Activated CD8-positive, alpha-beta T cell treated with anti-CD3 and anti-CD28 coated beads for 36 hours (primary cell): ENCODE measurements around the gene CACNA2D3. TPM values are rescaled to one million over a fixed set of nuclear protein-coding genes. Genes with fewer than 3 reads are reported as not detected.

Source experiments
- ATAC-seq: fragments of 200-7000 bp; cut with Tn5 transposase; one replicate; pipeline ENCODE4 v1.10.0; 2021; ENCODE audit warnings: mild to moderate bottlenecking, moderate library complexity
- CTCF ChIA-PET: fragments of 350-600 bp; sonication (Branson Sonifier 250); formaldehyde crosslinking; loops from one replicate; lab custom pipeline; 2021; ENCODE audit warnings: antibody characterized with exemption; lab: Charles Lee
- POLR2A ChIA-PET: fragments of 350-600 bp; sonication (Branson Sonifier 250); formaldehyde crosslinking; loops from one replicate; lab custom pipeline; 2021; ENCODE audit warnings: antibody characterized with exemption; lab: Charles Lee
- DNase-seq: peaks from one replicate; pipeline ENCODE4 v3.0.0-alpha.2; 2020
- H3K27ac Mint-ChIP-seq: one replicate; pipeline ENCODE4 v1.8.0; 2021; ENCODE audit warnings: mild to moderate bottlenecking, mixed read lengths
- H3K27me3 Mint-ChIP-seq: one replicate; pipeline ENCODE4 v1.8.0; 2021; ENCODE audit warnings: mixed read lengths
- H3K36me3 Mint-ChIP-seq: one replicate; pipeline ENCODE4 v1.8.0; 2021; ENCODE audit warnings: low read depth, mixed read lengths
- H3K4me1 Mint-ChIP-seq: one replicate; pipeline ENCODE4 v1.8.0; 2021; ENCODE audit warnings: low read depth, mixed read lengths
- H3K4me3 Mint-ChIP-seq: one replicate; pipeline ENCODE4 v1.8.0; 2021; ENCODE audit warnings: mild to moderate bottlenecking, moderate library complexity, mixed read lengths
- H3K9me3 Mint-ChIP-seq: one replicate; pipeline ENCODE4 v1.8.0; 2021; ENCODE audit warnings: mixed read lengths
- intact Hi-C: fragments of 100-400 bp; cut with micrococcal nuclease; formaldehyde crosslinking; loops from one replicate; pipeline ENCODE4 v1.10.0; 2022
- total RNA-seq, 2 experiments: library from RNA; stranded (reverse); gene quantifications; one replicate each; pipeline ENCODE4 v1.2.3, GENCODE V29; 2021
- TF ChIP-seq, protein P1 (sequence below): fragments of 200-600 bp; IDR thresholded peaks from one replicate; pipeline ENCODE4 v1.8.0; 2022; ENCODE audit warnings: antibody characterized with exemption, mild to moderate bottlenecking

CACNA2D3 gene
- total RNA-seq, 2 experiments from 2014 or later = not detected

DNA sequence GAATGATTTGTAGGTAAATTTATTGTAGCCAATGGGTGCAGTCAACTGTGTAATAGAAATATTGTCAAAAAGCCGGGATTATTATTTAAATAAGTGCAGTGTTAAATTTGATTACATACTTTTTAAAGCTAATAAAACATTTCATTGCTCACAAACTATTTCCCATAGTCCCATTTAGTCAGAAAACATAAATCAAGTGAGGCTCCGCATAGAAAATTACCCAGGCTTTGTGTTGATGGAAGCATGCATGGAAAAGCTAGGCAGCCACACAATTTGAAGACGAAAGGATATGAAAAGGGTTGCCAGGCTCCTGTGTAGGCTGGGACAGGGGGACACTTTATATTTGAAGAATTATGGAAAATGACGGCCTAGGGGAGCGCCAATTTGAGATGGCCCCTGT is 723.2 kb downstream of the CACNA2D3 start:
- ChIA-PET CTCF (no interaction called here), POLR2A (no interaction called here)
- no peak for ATAC-seq
- Mint-ChIP-seq H3K36me3 (no peaks in the 10 kb centered on the region), H3K4me3 (no peak overlapping the region), H3K9me3 (no peaks in the 10 kb centered on the region), H3K4me1 (no peaks in the 10 kb centered on the region), H3K27me3 (peaks cover 2% of the 10 kb centered on the region), H3K27ac (no peak overlapping the region)
- TF ChIP-seq, protein P1, sequence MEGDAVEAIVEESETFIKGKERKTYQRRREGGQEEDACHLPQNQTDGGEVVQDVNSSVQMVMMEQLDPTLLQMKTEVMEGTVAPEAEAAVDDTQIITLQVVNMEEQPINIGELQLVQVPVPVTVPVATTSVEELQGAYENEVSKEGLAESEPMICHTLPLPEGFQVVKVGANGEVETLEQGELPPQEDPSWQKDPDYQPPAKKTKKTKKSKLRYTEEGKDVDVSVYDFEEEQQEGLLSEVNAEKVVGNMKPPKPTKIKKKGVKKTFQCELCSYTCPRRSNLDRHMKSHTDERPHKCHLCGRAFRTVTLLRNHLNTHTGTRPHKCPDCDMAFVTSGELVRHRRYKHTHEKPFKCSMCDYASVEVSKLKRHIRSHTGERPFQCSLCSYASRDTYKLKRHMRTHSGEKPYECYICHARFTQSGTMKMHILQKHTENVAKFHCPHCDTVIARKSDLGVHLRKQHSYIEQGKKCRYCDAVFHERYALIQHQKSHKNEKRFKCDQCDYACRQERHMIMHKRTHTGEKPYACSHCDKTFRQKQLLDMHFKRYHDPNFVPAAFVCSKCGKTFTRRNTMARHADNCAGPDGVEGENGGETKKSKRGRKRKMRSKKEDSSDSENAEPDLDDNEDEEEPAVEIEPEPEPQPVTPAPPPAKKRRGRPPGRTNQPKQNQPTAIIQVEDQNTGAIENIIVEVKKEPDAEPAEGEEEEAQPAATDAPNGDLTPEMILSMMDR = no peak
- intact Hi-C loops = no loop called here
- no peak for DNase-seq

DNA sequence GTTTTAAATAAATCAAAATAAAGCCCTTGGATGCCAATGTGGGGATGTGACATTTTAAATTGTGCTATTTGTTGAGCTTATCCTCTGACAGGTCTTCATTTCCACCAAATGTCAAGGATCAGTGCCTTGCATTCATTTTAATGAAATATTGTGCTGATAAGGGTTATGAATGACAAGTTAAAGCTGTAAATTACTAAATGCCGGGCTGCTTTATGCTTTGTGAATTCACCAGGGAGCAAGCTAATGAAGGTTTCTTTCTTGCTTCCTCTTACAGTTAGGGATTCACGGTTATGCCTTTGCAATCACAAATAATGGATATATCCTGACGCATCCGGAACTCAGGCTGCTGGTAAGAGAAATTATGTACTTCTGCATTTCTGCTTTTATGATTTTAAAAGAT is 723.8 kb downstream of the CACNA2D3 start:
- TF ChIP-seq, protein P1 = no peak
- DNase-seq = no peak
- no peaks in the 10 kb centered on the region for H3K9me3 Mint-ChIP-seq
- ATAC-seq = no peak
- H3K4me1 Mint-ChIP-seq = no peaks in the 10 kb centered on the region
- peaks cover 2% of the 10 kb centered on the region for H3K27me3 Mint-ChIP-seq
- CTCF ChIA-PET = no interaction called here
- POLR2A ChIA-PET = no interaction called here
- no peak overlapping the region for H3K4me3 Mint-ChIP-seq
- intact Hi-C loops = no loop called here
- H3K36me3 Mint-ChIP-seq = no peaks in the 10 kb centered on the region
- H3K27ac Mint-ChIP-seq = no peak overlapping the region

DNA sequence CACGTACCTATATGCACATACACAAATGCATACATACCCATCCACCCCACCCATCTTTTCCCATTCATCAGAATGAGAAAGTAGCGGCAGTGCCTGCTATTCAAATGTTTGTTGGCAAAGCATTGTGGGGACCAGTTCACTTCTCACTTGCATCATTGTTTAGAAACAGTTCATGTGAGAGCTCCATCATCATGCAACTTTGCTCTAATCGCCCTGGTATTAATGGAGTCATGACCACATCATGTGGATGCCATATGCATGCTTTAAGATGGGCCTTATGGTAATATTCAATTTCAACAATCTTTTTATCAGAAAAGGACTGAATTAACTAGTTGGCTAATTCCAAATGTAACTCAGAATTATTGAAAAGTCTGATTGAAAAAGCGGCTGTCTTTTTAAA is 725.0 kb downstream of the CACNA2D3 start:
- no peak overlapping the region for H3K4me3 Mint-ChIP-seq
- no peaks in the 10 kb centered on the region for H3K4me1 Mint-ChIP-seq

DNA sequence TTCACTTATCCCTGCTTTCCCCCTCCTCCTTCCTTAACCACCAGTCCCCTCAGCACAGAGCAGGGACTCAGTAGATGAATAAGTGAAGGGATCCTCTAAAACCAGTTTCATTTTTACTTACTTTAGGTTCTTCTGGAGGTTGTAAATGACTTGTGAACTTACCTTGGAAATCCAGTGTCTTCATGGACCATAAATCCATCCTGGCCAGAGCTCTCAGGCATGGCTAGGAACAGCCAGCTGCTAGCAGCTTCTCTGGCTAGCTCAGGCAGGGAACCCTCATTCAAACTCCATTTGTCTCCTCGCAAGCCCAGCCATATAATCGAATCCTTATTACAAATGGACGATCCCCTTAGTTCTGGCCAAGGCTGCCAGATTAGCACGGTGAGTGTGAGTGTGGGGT is 727.0 kb downstream of the CACNA2D3 start:
- no peak overlapping the region for H3K4me3 Mint-ChIP-seq
- no peaks in the 10 kb centered on the region for H3K4me1 Mint-ChIP-seq
- H3K27ac Mint-ChIP-seq = no peak overlapping the region
- ChIA-PET POLR2A (no interaction called here), CTCF (no interaction called here)
- no peaks in the 10 kb centered on the region for H3K9me3 Mint-ChIP-seq
- ATAC-seq = no peak
- intact Hi-C loops = no loop called here
- no peak for DNase-seq
- H3K27me3 Mint-ChIP-seq = peaks cover 2% of the 10 kb centered on the region
- no peaks in the 10 kb centered on the region for H3K36me3 Mint-ChIP-seq
- TF ChIP-seq, protein P1 = no peak

More for the DNA sequence above, 725.0 kb downstream of the CACNA2D3 start:
- peaks cover 2% of the 10 kb centered on the region for H3K27me3 Mint-ChIP-seq
- H3K36me3 Mint-ChIP-seq = no peaks in the 10 kb centered on the region
- DNase-seq = no peak
- CTCF ChIA-PET = no interaction called here
- intact Hi-C loops = no loop called here
- H3K9me3 Mint-ChIP-seq = no peaks in the 10 kb centered on the region
- POLR2A ChIA-PET = no interaction called here
- no peak for ATAC-seq
- no peak overlapping the region for H3K27ac Mint-ChIP-seq
- TF ChIP-seq, protein P1 = no peak

DNA sequence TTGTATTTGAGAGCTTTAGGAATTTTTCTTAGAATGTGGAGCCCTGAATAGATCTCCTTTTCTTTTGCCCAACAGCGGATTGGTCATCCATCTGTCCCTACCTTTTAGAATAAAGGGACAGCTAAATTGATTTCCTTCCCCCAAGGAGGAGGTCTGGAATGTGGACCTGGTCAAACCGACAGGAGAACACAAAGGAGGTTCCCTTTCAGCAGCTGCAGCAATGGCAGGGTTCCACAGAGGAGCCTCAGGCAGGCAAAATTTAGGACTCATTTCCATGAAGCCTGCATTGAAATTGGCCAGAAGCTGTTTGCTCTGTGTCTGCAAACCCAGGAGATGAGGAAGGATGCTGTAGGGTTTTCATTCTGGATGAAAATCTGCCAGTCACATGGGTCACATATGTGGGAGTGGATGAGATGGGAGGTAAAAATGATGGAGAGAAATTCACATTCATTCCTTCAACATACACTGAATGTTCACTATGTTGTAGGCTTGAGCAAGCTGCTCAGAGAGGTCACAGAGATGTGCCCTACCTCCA is 728.2 kb downstream of the CACNA2D3 start:
- Mint-ChIP-seq H3K4me1 (no peaks in the 10 kb centered on the region), H3K27ac (no peak overlapping the region), H3K9me3 (no peaks in the 10 kb centered on the region), H3K4me3 (no peak overlapping the region), H3K36me3 (no peaks in the 10 kb centered on the region), H3K27me3 (peaks cover 5% of the 10 kb centered on the region)
- ATAC-seq = no peak
- ChIA-PET POLR2A (no interaction called here), CTCF (no interaction called here)
- TF ChIP-seq, protein P1 = no peak
- no peak for DNase-seq
- intact Hi-C loops = loop anchor here (10.0 kb wide), 1 partner anchor 1404 kb away; no protein-coding TSS in a partner anchor
